ENCODE results near the gene PCDHB6. TPM values are rescaled to one million over a fixed set of nuclear protein-coding genes. Genes with fewer than 3 reads are reported as not detected.
"Not testable (repeated sequence)": the region's sequence is repeated elsewhere in the genome, so short reads cannot be mapped to it uniquely, and the experiment has no call there.

The PCDHB6 gene
- total RNA-seq: 0.05 and 0.17 TPM in 2 replicates

- peak; percentile 46 for DNase-seq
Measured at GRCh38 chr5:141149812-141150211, at the start of gene PCDHB6. Gene PCDHB6 (plus strand): TSS chr5:141150057. CDS start chr5:141150258, 201 bp downstream.

GRCh38 chr5:141100243-141100805 is 49.5 kb upstream of the PCDHB6 start, which contains the start of gene PCDHB3:
Gene PCDHB3 (plus strand): TSS chr5:141100473. CDS start chr5:141100650, 177 bp downstream.
- peak; percentile 57 for DNase-seq

GRCh38 chr5:141101059-141101458 is 48.8 kb upstream of the PCDHB6 start:
- no peak for DNase-seq

GRCh38 chr5:141102070-141102469 is 47.8 kb upstream of the PCDHB6 start:
- DNase-seq: not testable (repeated sequence)

GRCh38 chr5:141102471-141102870 is 47.4 kb upstream of the PCDHB6 start:
- not testable (repeated sequence) for DNase-seq

GRCh38 chr5:141105350-141105749 is 44.5 kb upstream of the PCDHB6 start:
- no peak for DNase-seq

GRCh38 chr5:141119250-141119649 is 30.6 kb upstream of the PCDHB6 start:
- no peak for DNase-seq

GRCh38 chr5:141121563-141121962 is 28.3 kb upstream of the PCDHB6 start, which contains the start of gene PCDHB4:
Gene PCDHB4 (plus strand): TSS chr5:141121818. CDS start chr5:141121999, 181 bp downstream.
- DNase-seq: peak; percentile 15

GRCh38 chr5:141121985-141122384 is 27.9 kb upstream of the PCDHB6 start:
- no peak for DNase-seq

GRCh38 chr5:141123396-141124135 is 26.3 kb upstream of the PCDHB6 start:
- not testable (repeated sequence) for DNase-seq

GRCh38 chr5:141127305-141127704 is 22.6 kb upstream of the PCDHB6 start:
- no peak for DNase-seq

GRCh38 chr5:141135030-141135717 is 14.7 kb upstream of the PCDHB6 start, which contains the start of gene PCDHB5:
Gene PCDHB5 (plus strand): TSS chr5:141135206. CDS start chr5:141135435, 229 bp downstream.
- peak; percentile 48 for DNase-seq

GRCh38 chr5:141135718-141136266 is 14.1 kb upstream of the PCDHB6 start:
- no peak for DNase-seq

- DNase-seq: not testable (repeated sequence)
Measured at GRCh38 chr5:141137346-141137745, 12.5 kb upstream of the PCDHB6 start.

GRCh38 chr5:141150224-141150992 is 551 bp downstream of the PCDHB6 start:
- no peak for DNase-seq

GRCh38 chr5:141150993-141151325 is 1.1 kb downstream of the PCDHB6 start:
- DNase-seq: no peak

- not testable (repeated sequence) for DNase-seq
Measured at GRCh38 chr5:141151632-141152031, 1.8 kb downstream of the PCDHB6 start.

- DNase-seq: not testable (repeated sequence)
Measured at GRCh38 chr5:141152096-141152495, 2.2 kb downstream of the PCDHB6 start.

- no peak for DNase-seq
Measured at GRCh38 chr5:141155540-141156374, 5.9 kb downstream of the PCDHB6 start.

GRCh38 chr5:141157356-141157755 is 7.5 kb downstream of the PCDHB6 start:
- not testable (repeated sequence) for DNase-seq

GRCh38 chr5:141157901-141158300 is 8.0 kb downstream of the PCDHB6 start:
- DNase-seq: not testable (repeated sequence)

Measured in dermis blood vessel endothelial cell (primary cell).